Stimulated activated CD8-positive, alpha-beta memory T cell treated with anti-CD3 and anti-CD28 coated beads, Interleukin-2, amount 100 ng/mL, for 48 hours (primary cell): ENCODE measurements around the gene LAMP5.

Experiments
- DNase-seq, 2 donors: peaks; one replicate each; pipeline ENCODE4 v3.0.0-alpha.2; 2020; ENCODE audit warnings: low read depth in 2 of 2

Gene LAMP5

GRCh38 chr20:9514461-9515213 is at the start of gene LAMP5:
Gene LAMP5 (plus strand): TSS chr20:9514590. CDS start chr20:9514853, 263 bp downstream.
- DNase-seq, result no peak

- no peak for DNase-seq
Observed at GRCh38 chr20:9467995-9468394, 46.4 kb upstream of the LAMP5 start.

GRCh38 chr20:9474835-9475415 is 39.5 kb upstream of the LAMP5 start:
- DNase-seq, result no peak

- DNase-seq, result no peak
Observed at GRCh38 chr20:9475456-9475855, 38.9 kb upstream of the LAMP5 start.

- no peak for DNase-seq
Observed at GRCh38 chr20:9476174-9476573, 38.2 kb upstream of the LAMP5 start.

GRCh38 chr20:9476637-9477036 is 37.8 kb upstream of the LAMP5 start:
- no peak for DNase-seq

- no peak for DNase-seq
Observed at GRCh38 chr20:9478771-9479170, 35.6 kb upstream of the LAMP5 start.

GRCh38 chr20:9480066-9480465 is 34.3 kb upstream of the LAMP5 start:
- DNase-seq, result no peak

- DNase-seq, result no peak
Observed at GRCh38 chr20:9482180-9482579, 32.2 kb upstream of the LAMP5 start.

GRCh38 chr20:9483131-9483530 is 31.3 kb upstream of the LAMP5 start:
- no peak for DNase-seq

- DNase-seq, result no peak
Observed at GRCh38 chr20:9485614-9486340, 28.6 kb upstream of the LAMP5 start.

- DNase-seq, result no peak
Observed at GRCh38 chr20:9487231-9487630, 27.2 kb upstream of the LAMP5 start.

GRCh38 chr20:9488063-9488462 is 26.3 kb upstream of the LAMP5 start:
- no peak for DNase-seq

GRCh38 chr20:9490161-9490560 is 24.2 kb upstream of the LAMP5 start:
- no peak for DNase-seq

- DNase-seq, result no peak
Observed at GRCh38 chr20:9490631-9491030, 23.8 kb upstream of the LAMP5 start.

GRCh38 chr20:9491324-9491723 is 23.1 kb upstream of the LAMP5 start:
- DNase-seq, result no peak

- DNase-seq, result no peak
Observed at GRCh38 chr20:9492067-9492466, 22.3 kb upstream of the LAMP5 start.

- DNase-seq, result no peak
Observed at GRCh38 chr20:9493803-9494202, 20.6 kb upstream of the LAMP5 start.

- no peak for DNase-seq
Observed at GRCh38 chr20:9495701-9496100, 18.7 kb upstream of the LAMP5 start.

GRCh38 chr20:9496155-9496554 is 18.2 kb upstream of the LAMP5 start:
- DNase-seq, result no peak

- DNase-seq, result no peak
Observed at GRCh38 chr20:9498322-9498721, 16.1 kb upstream of the LAMP5 start.

- no peak for DNase-seq
Observed at GRCh38 chr20:9499126-9499899, 15.1 kb upstream of the LAMP5 start.
